ENCODE data around the gene LRRC3B. TPM values are rescaled to one million over a fixed set of nuclear protein-coding genes. Genes with fewer than 3 reads are reported as not detected.
"Not testable (repeated sequence)": the region's sequence is repeated elsewhere in the genome, so short reads cannot be mapped to it uniquely, and the experiment has no call there.

The LRRC3B gene
- total RNA-seq, 2 experiments from 2014 or later, result not detected

DNA sequence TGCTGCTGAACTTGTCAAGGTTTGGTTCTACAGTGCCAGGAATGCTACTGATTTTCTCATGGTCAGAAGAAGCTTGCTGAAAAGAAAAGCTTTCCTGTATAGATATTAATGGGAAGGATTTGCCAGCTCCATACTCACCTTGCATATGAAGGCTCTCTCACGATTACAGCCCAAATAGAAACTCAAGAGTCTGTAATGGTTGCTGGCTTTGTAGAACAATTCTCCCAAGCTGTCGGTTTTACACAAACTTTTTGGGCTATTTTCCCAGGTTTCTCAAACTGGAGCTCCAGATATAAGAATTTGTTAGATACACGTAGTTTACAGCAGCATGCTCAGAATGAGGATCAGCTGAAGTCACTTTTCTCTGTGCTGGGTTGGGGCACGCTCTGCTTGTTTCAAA lies 30.1 kb upstream of the LRRC3B start:
- H3K4me2 ChIP-seq (ENCODE audit: low read length), result no peak overlapping the region
- H3K4me3 ChIP-seq (ENCODE audit: low read depth, low read length, poor library complexity, severe bottlenecking), result no peak overlapping the region
- no peaks in the 10 kb centered on the region for H3K79me2 ChIP-seq (ENCODE audit: insufficient read depth, low read depth, low read length)
- POLR2A ChIA-PET, result no interaction called here
- no TSS peak for BruUV-seq (replicated peaks)
- no peaks in the 10 kb centered on the region for H3K36me3 ChIP-seq (ENCODE audit: insufficient read depth, low read length)
- H3K9me3 ChIP-seq (ENCODE audit: low read length), result no peaks in the 10 kb centered on the region
- H2AFZ ChIP-seq (ENCODE audit: low read length), result no peak overlapping the region
- no peaks in the 10 kb centered on the region for H4K20me1 ChIP-seq (ENCODE audit: insufficient read depth, low read length)
- TF ChIP-seq, protein P1, sequence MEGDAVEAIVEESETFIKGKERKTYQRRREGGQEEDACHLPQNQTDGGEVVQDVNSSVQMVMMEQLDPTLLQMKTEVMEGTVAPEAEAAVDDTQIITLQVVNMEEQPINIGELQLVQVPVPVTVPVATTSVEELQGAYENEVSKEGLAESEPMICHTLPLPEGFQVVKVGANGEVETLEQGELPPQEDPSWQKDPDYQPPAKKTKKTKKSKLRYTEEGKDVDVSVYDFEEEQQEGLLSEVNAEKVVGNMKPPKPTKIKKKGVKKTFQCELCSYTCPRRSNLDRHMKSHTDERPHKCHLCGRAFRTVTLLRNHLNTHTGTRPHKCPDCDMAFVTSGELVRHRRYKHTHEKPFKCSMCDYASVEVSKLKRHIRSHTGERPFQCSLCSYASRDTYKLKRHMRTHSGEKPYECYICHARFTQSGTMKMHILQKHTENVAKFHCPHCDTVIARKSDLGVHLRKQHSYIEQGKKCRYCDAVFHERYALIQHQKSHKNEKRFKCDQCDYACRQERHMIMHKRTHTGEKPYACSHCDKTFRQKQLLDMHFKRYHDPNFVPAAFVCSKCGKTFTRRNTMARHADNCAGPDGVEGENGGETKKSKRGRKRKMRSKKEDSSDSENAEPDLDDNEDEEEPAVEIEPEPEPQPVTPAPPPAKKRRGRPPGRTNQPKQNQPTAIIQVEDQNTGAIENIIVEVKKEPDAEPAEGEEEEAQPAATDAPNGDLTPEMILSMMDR (conservative IDR thresholded peaks at IDR 0.05; ENCODE audit: low read length), result no peak
- no peak for TF ChIP-seq EZH2phosphoT487 (IDR thresholded peaks at IDR 0.05; ENCODE audit: borderline replicate concordance, low read depth, low read length)
- CTCF ChIA-PET (ENCODE audit: unreplicated experiment), result no interaction called here
- intact Hi-C loops (cut with micrococcal nuclease; ENCODE audit: unreplicated experiment), result no loop called here
- no peaks in the 10 kb centered on the region for H3K9me2 ChIP-seq (ENCODE audit: insufficient read depth, low read length)
- no peaks in the 10 kb centered on the region for H3K4me1 ChIP-seq (ENCODE audit: insufficient read depth, low read length, poor library complexity, severe bottlenecking)
- no peak overlapping the region for H3K27ac ChIP-seq (ENCODE audit: low read depth, low read length, poor library complexity, severe bottlenecking)
- no peak for DNase-seq (ENCODE audit: low spot score)

DNA sequence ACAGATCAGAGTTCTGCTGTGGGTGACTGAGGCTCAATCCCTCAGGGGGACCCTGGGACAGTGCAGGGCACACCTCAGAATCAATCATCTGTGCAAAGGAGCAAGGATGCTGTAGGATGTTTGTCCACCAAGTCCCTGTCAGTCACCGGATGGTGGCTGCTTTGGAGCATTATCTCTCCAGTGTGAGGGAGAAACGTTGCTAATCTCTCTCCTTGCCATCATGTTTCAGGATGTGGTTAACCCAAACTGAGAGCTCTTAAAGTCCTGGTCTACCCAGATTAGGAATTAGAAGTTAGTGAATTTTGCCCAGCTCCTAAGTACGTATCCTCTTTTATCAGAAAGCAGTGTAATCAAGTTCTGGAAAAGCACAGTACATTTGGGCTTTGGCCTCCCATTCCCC lies 26.2 kb upstream of the LRRC3B start:
- Histone ChIP-seq H3K4me1 (ENCODE audit: insufficient read depth, low read length, poor library complexity, severe bottlenecking) (no peaks in the 10 kb centered on the region), H3K9me3 (ENCODE audit: low read length) (no peaks in the 10 kb centered on the region), H3K4me2 (ENCODE audit: low read length) (no peak overlapping the region), H3K4me3 (ENCODE audit: low read depth, low read length, poor library complexity, severe bottlenecking) (no peak overlapping the region), H4K20me1 (ENCODE audit: insufficient read depth, low read length) (no peaks in the 10 kb centered on the region), H3K36me3 (ENCODE audit: insufficient read depth, low read length) (no peaks in the 10 kb centered on the region), H3K9me2 (ENCODE audit: insufficient read depth, low read length) (no peaks in the 10 kb centered on the region), H3K27ac (ENCODE audit: low read depth, low read length, poor library complexity, severe bottlenecking) (no peak overlapping the region), H2AFZ (ENCODE audit: low read length) (no peak overlapping the region), H3K79me2 (ENCODE audit: insufficient read depth, low read depth, low read length) (no peaks in the 10 kb centered on the region)
- ChIA-PET CTCF (ENCODE audit: unreplicated experiment) (no interaction called here), POLR2A (interaction anchor here (0.6 kb wide), 1 partner anchor 1678 kb away, joined by 3 read pairs; no protein-coding TSS in a partner anchor)
- intact Hi-C loops (cut with micrococcal nuclease; ENCODE audit: unreplicated experiment), result no loop called here
- BruUV-seq (replicated peaks), result no TSS peak
- DNase-seq (ENCODE audit: low spot score), result no peak
- TF ChIP-seq, protein P1 (conservative IDR thresholded peaks at IDR 0.05; ENCODE audit: low read length), result no peak
- TF ChIP-seq EZH2phosphoT487 (IDR thresholded peaks at IDR 0.05; ENCODE audit: borderline replicate concordance, low read depth, low read length), result no peak

DNA sequence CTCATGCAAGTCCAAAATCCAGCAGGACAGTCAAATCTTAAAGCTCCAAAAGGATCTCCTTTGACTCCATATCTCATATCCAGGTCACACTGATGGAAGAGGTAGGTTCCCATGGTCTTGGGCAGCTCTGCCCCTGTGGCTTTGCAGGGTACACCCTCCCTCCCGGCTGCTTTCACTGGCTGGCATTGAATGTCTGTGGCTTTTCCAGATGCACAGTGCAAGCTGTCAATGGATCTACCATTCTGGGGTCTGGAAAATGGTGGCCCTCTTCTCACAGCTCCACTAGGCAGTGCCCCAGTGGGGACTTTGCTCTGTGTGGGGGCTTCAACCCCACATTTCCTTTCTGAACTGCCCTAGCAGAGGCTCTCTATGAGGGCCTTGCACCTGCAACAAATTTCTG lies 19.3 kb upstream of the LRRC3B start:
- BruUV-seq (replicated peaks); H3K36me3 ChIP-seq (ENCODE audit: insufficient read depth, low read length); H3K27ac ChIP-seq (ENCODE audit: low read depth, low read length, poor library complexity, severe bottlenecking); H3K4me1 ChIP-seq (ENCODE audit: insufficient read depth, low read length, poor library complexity, severe bottlenecking); H3K79me2 ChIP-seq (ENCODE audit: insufficient read depth, low read depth, low read length); intact Hi-C loops (cut with micrococcal nuclease; ENCODE audit: unreplicated experiment); H3K9me3 ChIP-seq (ENCODE audit: low read length); H2AFZ ChIP-seq (ENCODE audit: low read length); H3K9me2 ChIP-seq (ENCODE audit: insufficient read depth, low read length); H4K20me1 ChIP-seq (ENCODE audit: insufficient read depth, low read length); H3K4me2 ChIP-seq (ENCODE audit: low read length); H3K4me3 ChIP-seq (ENCODE audit: low read depth, low read length, poor library complexity, severe bottlenecking); CTCF ChIA-PET (ENCODE audit: unreplicated experiment); DNase-seq (ENCODE audit: low spot score): not testable (repeated sequence)
- POLR2A ChIA-PET, result interaction anchor here (0.7 kb wide), 1 partner anchor 112 kb away, joined by 3 read pairs; no protein-coding TSS in a partner anchor

DNA sequence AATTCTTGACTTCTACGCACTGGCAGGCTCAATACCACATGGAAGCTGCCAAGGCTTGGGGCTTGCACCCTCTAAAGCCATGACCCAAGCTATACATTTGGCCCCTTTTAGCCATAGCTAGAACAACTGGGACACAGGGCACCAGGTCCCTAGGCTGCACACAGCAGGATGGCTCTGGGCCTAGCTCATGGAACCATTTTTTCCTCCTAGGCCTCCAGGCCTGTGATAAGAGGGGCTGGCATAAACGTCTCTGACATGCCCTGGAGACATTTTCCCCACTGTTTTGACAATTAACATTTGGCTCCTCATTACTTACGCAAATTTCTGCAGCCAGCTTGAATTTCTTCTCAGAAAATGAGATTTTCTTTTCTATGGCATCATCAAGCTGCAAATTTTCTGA lies 18.8 kb upstream of the LRRC3B start:
- H3K9me3 ChIP-seq (ENCODE audit: low read length); H3K27ac ChIP-seq (ENCODE audit: low read depth, low read length, poor library complexity, severe bottlenecking); H3K79me2 ChIP-seq (ENCODE audit: insufficient read depth, low read depth, low read length); BruUV-seq (replicated peaks); intact Hi-C loops (cut with micrococcal nuclease; ENCODE audit: unreplicated experiment); H3K36me3 ChIP-seq (ENCODE audit: insufficient read depth, low read length); H2AFZ ChIP-seq (ENCODE audit: low read length); H3K4me3 ChIP-seq (ENCODE audit: low read depth, low read length, poor library complexity, severe bottlenecking); CTCF ChIA-PET (ENCODE audit: unreplicated experiment); H3K4me1 ChIP-seq (ENCODE audit: insufficient read depth, low read length, poor library complexity, severe bottlenecking); DNase-seq (ENCODE audit: low spot score); H3K9me2 ChIP-seq (ENCODE audit: insufficient read depth, low read length); H4K20me1 ChIP-seq (ENCODE audit: insufficient read depth, low read length); POLR2A ChIA-PET; H3K4me2 ChIP-seq (ENCODE audit: low read length): not testable (repeated sequence)

Measured in OCI-LY7 (cell line).